Activated CD8-positive, alpha-beta T cell treated with anti-CD3 and anti-CD28 coated beads for 36 hours (primary cell): ENCODE data around the gene RAD51B. TPM values are rescaled to one million over a fixed set of nuclear protein-coding genes. Genes with fewer than 3 reads are reported as not detected.
A peak's percentile ranks its signal among the peaks of the same experiment; 100 is the strongest.

Source experiments
- ATAC-seq: fragments of 200-7000 bp; cut with Tn5 transposase; one replicate; pipeline ENCODE4 v1.10.0; 2021; ENCODE audit warnings: mild to moderate bottlenecking, moderate library complexity
- CTCF ChIA-PET: fragments of 350-600 bp; sonication (Branson Sonifier 250); formaldehyde crosslinking; loops from one replicate; lab custom pipeline; 2021; ENCODE audit warnings: antibody characterized with exemption; lab: Charles Lee
- POLR2A ChIA-PET: fragments of 350-600 bp; sonication (Branson Sonifier 250); formaldehyde crosslinking; loops from one replicate; lab custom pipeline; 2021; ENCODE audit warnings: antibody characterized with exemption; lab: Charles Lee
- DNase-seq: peaks from one replicate; pipeline ENCODE4 v3.0.0-alpha.2; 2020
- H3K27ac Mint-ChIP-seq: one replicate; pipeline ENCODE4 v1.8.0; 2021; ENCODE audit warnings: mild to moderate bottlenecking, mixed read lengths
- H3K27me3 Mint-ChIP-seq: one replicate; pipeline ENCODE4 v1.8.0; 2021; ENCODE audit warnings: mixed read lengths
- H3K36me3 Mint-ChIP-seq: one replicate; pipeline ENCODE4 v1.8.0; 2021; ENCODE audit warnings: low read depth, mixed read lengths
- H3K4me1 Mint-ChIP-seq: one replicate; pipeline ENCODE4 v1.8.0; 2021; ENCODE audit warnings: low read depth, mixed read lengths
- H3K4me3 Mint-ChIP-seq: one replicate; pipeline ENCODE4 v1.8.0; 2021; ENCODE audit warnings: mild to moderate bottlenecking, moderate library complexity, mixed read lengths
- H3K9me3 Mint-ChIP-seq: one replicate; pipeline ENCODE4 v1.8.0; 2021; ENCODE audit warnings: mixed read lengths
- intact Hi-C: fragments of 100-400 bp; cut with micrococcal nuclease; formaldehyde crosslinking; loops from one replicate; pipeline ENCODE4 v1.10.0; 2022
- total RNA-seq, 2 experiments: library from RNA; stranded (reverse); gene quantifications; one replicate each; pipeline ENCODE4 v1.2.3, GENCODE V29; 2021
- TF ChIP-seq, protein P1 (sequence below): fragments of 200-600 bp; IDR thresholded peaks from one replicate; pipeline ENCODE4 v1.8.0; 2022; ENCODE audit warnings: antibody characterized with exemption, mild to moderate bottlenecking

RAD51B gene
- total RNA-seq, 2 experiments from 2014 or later: 38.2 to 40.6 TPM

DNA sequence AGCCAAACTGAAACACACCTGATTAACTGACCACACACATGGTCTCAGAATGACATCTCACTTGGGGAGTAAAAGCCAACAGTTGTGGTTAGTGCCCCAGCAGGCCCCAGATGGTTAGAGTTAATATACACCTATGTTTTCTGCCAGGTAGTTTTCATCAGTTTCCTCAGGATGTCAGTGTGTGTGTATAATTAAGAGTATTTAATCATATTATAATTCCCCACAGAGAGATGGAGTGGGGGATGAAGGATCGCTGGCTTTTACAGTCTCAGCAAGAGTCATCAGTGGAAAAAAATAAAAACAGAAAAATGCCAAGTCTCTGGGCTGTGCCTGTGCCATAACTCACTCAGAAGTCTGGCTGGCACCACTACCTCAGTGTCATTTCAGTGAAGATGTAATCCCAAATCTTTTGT is 560.8 kb downstream of the RAD51B start:
- Mint-ChIP-seq H3K27me3 (no peaks in the 10 kb centered on the region), H3K4me1 (peaks cover 57% of the 10 kb centered on the region), H3K9me3 (no peaks in the 10 kb centered on the region), H3K27ac (no peak overlapping the region), H3K36me3 (no peaks in the 10 kb centered on the region), H3K4me3 (no peak overlapping the region)
- ATAC-seq (peak; percentile 32), DNase-seq (peak; percentile 22)
- intact Hi-C loops: no loop called here
- CTCF ChIA-PET: interaction anchor here (1.3 kb wide), 1 partner anchor 31 kb away, joined by 3 read pairs; no protein-coding TSS in a partner anchor
- TF ChIP-seq, protein P1, sequence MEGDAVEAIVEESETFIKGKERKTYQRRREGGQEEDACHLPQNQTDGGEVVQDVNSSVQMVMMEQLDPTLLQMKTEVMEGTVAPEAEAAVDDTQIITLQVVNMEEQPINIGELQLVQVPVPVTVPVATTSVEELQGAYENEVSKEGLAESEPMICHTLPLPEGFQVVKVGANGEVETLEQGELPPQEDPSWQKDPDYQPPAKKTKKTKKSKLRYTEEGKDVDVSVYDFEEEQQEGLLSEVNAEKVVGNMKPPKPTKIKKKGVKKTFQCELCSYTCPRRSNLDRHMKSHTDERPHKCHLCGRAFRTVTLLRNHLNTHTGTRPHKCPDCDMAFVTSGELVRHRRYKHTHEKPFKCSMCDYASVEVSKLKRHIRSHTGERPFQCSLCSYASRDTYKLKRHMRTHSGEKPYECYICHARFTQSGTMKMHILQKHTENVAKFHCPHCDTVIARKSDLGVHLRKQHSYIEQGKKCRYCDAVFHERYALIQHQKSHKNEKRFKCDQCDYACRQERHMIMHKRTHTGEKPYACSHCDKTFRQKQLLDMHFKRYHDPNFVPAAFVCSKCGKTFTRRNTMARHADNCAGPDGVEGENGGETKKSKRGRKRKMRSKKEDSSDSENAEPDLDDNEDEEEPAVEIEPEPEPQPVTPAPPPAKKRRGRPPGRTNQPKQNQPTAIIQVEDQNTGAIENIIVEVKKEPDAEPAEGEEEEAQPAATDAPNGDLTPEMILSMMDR: no peak
- POLR2A ChIA-PET: no interaction called here

DNA sequence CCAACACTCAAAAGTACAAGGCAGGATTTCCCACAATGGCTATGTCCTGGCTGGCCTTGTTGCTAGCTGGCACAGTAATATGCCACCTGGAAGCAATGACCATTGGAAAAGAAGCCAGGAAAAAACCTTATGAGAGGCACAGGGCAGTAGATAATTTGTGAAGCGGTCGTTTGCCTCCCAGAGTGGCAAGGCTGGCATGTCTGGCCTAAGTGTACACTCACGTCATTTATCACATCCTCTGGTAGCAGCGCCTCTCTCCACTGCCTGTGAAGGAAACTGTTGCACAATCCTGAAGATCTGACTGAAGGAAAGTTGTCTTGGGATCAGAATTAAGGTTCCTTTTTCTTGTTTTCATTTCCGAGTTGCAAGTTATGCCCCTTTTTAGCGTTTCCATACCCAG is 564.8 kb downstream of the RAD51B start:
- no peak overlapping the region for H3K4me3 Mint-ChIP-seq
- ChIA-PET CTCF (interaction anchor here (1.4 kb wide), 1 partner anchor 9 kb away, joined by 4 read pairs; no protein-coding TSS in a partner anchor), POLR2A (no interaction called here)
- H3K9me3 Mint-ChIP-seq: no peaks in the 10 kb centered on the region
- TF ChIP-seq, protein P1: no peak
- peaks cover 27% of the 10 kb centered on the region for H3K4me1 Mint-ChIP-seq
- intact Hi-C loops: no loop called here
- no peaks in the 10 kb centered on the region for H3K36me3 Mint-ChIP-seq
- no peak overlapping the region for H3K27ac Mint-ChIP-seq
- DNase-seq (no peak), ATAC-seq (no peak)
- H3K27me3 Mint-ChIP-seq: no peaks in the 10 kb centered on the region

DNA sequence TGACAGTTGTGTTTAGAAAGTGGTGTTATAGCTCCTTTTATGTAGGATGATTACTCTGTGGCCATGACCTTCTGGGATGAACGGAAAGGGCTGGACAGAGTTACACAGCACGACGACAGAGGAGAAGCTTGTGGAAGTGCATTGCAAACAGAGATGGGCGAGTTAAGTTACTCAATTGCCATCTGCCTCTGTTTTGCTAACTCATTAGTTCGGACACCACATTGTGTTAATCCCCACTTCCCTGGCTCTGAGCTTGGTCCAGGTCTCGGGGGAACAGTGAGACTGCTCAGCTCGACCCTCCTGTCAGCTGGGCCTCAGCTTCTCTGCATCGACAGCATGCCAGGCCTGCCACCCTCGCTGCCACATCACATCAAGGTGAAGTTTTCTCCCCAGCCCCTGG is 565.3 kb downstream of the RAD51B start:
- Mint-ChIP-seq H3K9me3 (no peaks in the 10 kb centered on the region), H3K27ac (no peak overlapping the region), H3K36me3 (no peaks in the 10 kb centered on the region), H3K4me3 (no peak overlapping the region), H3K4me1 (peaks cover 23% of the 10 kb centered on the region), H3K27me3 (no peaks in the 10 kb centered on the region)
- TF ChIP-seq, protein P1: no peak
- ChIA-PET CTCF (interaction anchor here (1.4 kb wide), 1 partner anchor 9 kb away, joined by 4 read pairs; no protein-coding TSS in a partner anchor), POLR2A (no interaction called here)
- ATAC-seq (no peak), DNase-seq (no peak)
- intact Hi-C loops: no loop called here

DNA sequence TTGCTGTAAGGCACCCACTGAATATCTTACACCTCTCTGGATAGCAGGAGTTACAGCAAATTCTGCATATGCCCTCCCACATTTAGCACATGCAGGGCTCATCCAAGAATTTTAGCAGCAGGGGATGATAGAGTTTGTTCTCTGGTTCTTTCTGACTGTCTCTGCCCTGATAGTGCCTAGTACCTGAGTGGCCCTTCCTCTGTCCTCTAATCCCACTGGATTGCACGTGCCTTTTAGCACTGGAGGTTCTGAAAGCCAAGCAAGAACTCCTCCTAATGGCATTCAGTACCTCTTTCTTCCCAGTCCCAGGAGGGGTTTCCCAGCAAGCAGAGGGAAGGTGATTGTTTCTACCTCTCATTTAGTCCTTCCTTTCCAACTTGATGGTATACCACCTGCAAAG is 566.9 kb downstream of the RAD51B start:
- Mint-ChIP-seq H3K4me3 (no peak overlapping the region), H3K27me3 (no peaks in the 10 kb centered on the region), H3K4me1 (peaks cover 13% of the 10 kb centered on the region), H3K27ac (no peak overlapping the region), H3K9me3 (no peaks in the 10 kb centered on the region), H3K36me3 (no peaks in the 10 kb centered on the region)
- TF ChIP-seq, protein P1: no peak
- no peak for DNase-seq
- intact Hi-C loops: no loop called here
- POLR2A ChIA-PET: interaction anchor here (1.2 kb wide), 1 partner anchor 17 kb away, joined by 3 read pairs; no protein-coding TSS in a partner anchor
- CTCF ChIA-PET: interaction anchor here (0.7 kb wide), 1 partner anchor 10 kb away, joined by 3 read pairs; no protein-coding TSS in a partner anchor
- no peak for ATAC-seq

DNA sequence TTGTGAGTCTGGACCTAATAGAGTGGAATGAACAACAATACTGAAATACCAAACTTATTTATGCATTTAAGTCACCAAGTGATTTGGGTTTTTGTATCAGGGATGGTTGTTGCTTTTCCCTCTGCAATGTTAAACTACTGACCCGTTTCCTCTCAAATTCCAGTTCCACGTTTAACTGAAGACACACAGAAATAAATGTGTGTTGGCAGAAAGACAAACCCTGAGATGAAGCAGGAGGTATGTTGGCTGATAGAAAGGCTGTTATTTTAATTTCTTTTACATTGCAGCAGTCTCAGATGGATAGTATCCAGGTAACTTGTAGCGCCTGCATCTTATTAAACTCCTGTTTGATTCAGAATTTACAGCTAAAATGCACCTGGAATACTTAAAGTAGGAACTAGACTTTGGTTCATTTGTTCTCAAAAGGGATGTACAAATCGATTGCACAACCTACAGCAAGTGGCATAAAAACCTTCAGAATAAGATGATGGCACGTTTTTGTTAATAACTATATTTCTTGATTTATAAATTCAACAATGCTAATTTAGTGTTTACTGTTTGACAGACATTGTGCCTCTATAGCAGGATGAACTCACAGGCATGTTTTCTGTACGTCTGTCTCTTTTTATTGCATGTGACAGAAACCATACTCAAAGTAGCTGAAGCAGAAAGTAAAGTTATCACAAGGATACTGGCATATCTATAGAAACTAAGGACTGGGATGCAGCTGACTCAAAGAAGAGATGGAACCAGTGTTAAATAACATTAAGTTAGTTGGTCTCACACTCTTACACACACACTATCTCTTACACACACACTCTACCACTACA is 567.6 kb downstream of the RAD51B start:
- intact Hi-C loops: no loop called here
- ChIA-PET POLR2A (interaction anchor here (0.6 to 0.8 kb wide), 2 partner anchors 11 to 134 kb away, joined by 3 to 4 read pairs; no protein-coding TSS in a partner anchor), CTCF (no interaction called here)
- Mint-ChIP-seq H3K9me3 (no peaks in the 10 kb centered on the region), H3K27me3 (no peaks in the 10 kb centered on the region), H3K27ac (no peak overlapping the region), H3K4me3 (no peak overlapping the region), H3K4me1 (peaks cover 13% of the 10 kb centered on the region), H3K36me3 (no peaks in the 10 kb centered on the region)
- no peak for DNase-seq
- no peak for ATAC-seq
- TF ChIP-seq, protein P1: no peak
